HUES48 (cell line): ENCODE measurements around the gene NES.
A peak's percentile ranks its signal among the peaks of the same experiment; 100 is the strongest.

Experiments
- H3K27ac ChIP-seq: one replicate; pipeline ENCODE4 v1.7.0; 2013; ENCODE audit warnings: low read depth, low read length, inconsistent platforms
- H3K27me3 ChIP-seq: 2 replicates; pipeline ENCODE4 v1.6.1; 2013; ENCODE audit warnings: mild to moderate bottlenecking, low read length; ENCODE audit not compliant: control insufficient read depth, insufficient read depth
- H3K36me3 ChIP-seq: 2 replicates; pipeline ENCODE4 v1.6.1; 2013; ENCODE audit warnings: low read length; ENCODE audit not compliant: control insufficient read depth, insufficient read depth
- H3K4me1 ChIP-seq: 2 replicates; pipeline ENCODE4 v1.6.1; 2013; ENCODE audit warnings: mild to moderate bottlenecking, low read length; ENCODE audit not compliant: control insufficient read depth, insufficient read depth
- H3K4me3 ChIP-seq: 2 replicates; pipeline ENCODE4 v1.5.1; 2013; ENCODE audit warnings: mild to moderate bottlenecking, low read depth, low read length
- H3K9ac ChIP-seq: 2 replicates; pipeline ENCODE4 v1.6.1; 2013; ENCODE audit warnings: mild to moderate bottlenecking, low read depth, low read length, moderate library complexity
- H3K9me3 ChIP-seq: 2 replicates; pipeline ENCODE4 v1.6.1; 2013; ENCODE audit warnings: low read length; ENCODE audit not compliant: control insufficient read depth, insufficient read depth

The NES gene

GRCh38 chr1:156648951-156649350 is 28.3 kb downstream of the NES start:
- H3K4me1 ChIP-seq, result no peaks in the 10 kb centered on the region
- H3K27ac ChIP-seq, result no peak overlapping the region
- H3K9ac ChIP-seq, result no peak overlapping the region
- H3K4me3 ChIP-seq, result no peak overlapping the region
- peaks cover 51% of the 10 kb centered on the region for H3K27me3 ChIP-seq
- no peaks in the 10 kb centered on the region for H3K9me3 ChIP-seq
- H3K36me3 ChIP-seq, result no peaks in the 10 kb centered on the region

- Histone ChIP-seq H3K36me3 (no peaks in the 10 kb centered on the region), H3K27ac (no peak overlapping the region), H3K9me3 (no peaks in the 10 kb centered on the region), H3K9ac (no peak overlapping the region), H3K4me3 (no peak overlapping the region), H3K27me3 (peaks cover 51% of the 10 kb centered on the region), H3K4me1 (no peaks in the 10 kb centered on the region)
Measured at GRCh38 chr1:156648496-156648895, 28.7 kb downstream of the NES start.

- H3K9me3 ChIP-seq, result no peaks in the 10 kb centered on the region
- H3K4me3 ChIP-seq, result no peak overlapping the region
- H3K9ac ChIP-seq, result no peak overlapping the region
- H3K36me3 ChIP-seq, result no peaks in the 10 kb centered on the region
- peaks cover 10% of the 10 kb centered on the region; the same call in 1 of the 2 replicates for H3K4me1 ChIP-seq
- H3K27ac ChIP-seq, result no peak overlapping the region
- peaks cover 60% of the 10 kb centered on the region for H3K27me3 ChIP-seq
Measured at GRCh38 chr1:156647351-156647750, 29.9 kb downstream of the NES start.

- Histone ChIP-seq H3K9me3 (no peaks in the 10 kb centered on the region), H3K36me3 (no peaks in the 10 kb centered on the region), H3K4me3 (no peak overlapping the region), H3K27ac (no peak overlapping the region), H3K9ac (no peak overlapping the region), H3K4me1 (peaks cover 10% of the 10 kb centered on the region; the same call in 1 of the 2 replicates), H3K27me3 (peaks cover 62% of the 10 kb centered on the region)
Measured at GRCh38 chr1:156646738-156647211, 30.4 kb downstream of the NES start.

GRCh38 chr1:156645666-156646065 is 31.5 kb downstream of the NES start:
- Histone ChIP-seq H3K27me3 (peaks cover 63% of the 10 kb centered on the region), H3K4me1 (peaks cover 17% of the 10 kb centered on the region; the same call in 1 of the 2 replicates), H3K4me3 (no peak overlapping the region), H3K9me3 (no peaks in the 10 kb centered on the region), H3K9ac (no peak overlapping the region), H3K36me3 (no peaks in the 10 kb centered on the region), H3K27ac (no peak overlapping the region)

GRCh38 chr1:156645056-156645455 is 32.2 kb downstream of the NES start:
- H3K4me3 ChIP-seq, result no peak overlapping the region
- no peaks in the 10 kb centered on the region for H3K9me3 ChIP-seq
- H3K27ac ChIP-seq, result no peak overlapping the region
- H3K4me1 ChIP-seq, result peaks cover 17% of the 10 kb centered on the region; the same call in 1 of the 2 replicates
- H3K27me3 ChIP-seq, result peaks cover 67% of the 10 kb centered on the region
- H3K9ac ChIP-seq, result no peak overlapping the region
- no peaks in the 10 kb centered on the region for H3K36me3 ChIP-seq

- Histone ChIP-seq H3K27me3 (peaks cover 71% of the 10 kb centered on the region), H3K9ac (no peak overlapping the region), H3K4me1 (peaks cover 17% of the 10 kb centered on the region; the same call in 1 of the 2 replicates), H3K9me3 (no peaks in the 10 kb centered on the region), H3K4me3 (no peak overlapping the region), H3K27ac (no peak overlapping the region), H3K36me3 (no peaks in the 10 kb centered on the region)
Measured at GRCh38 chr1:156644640-156645039, 32.6 kb downstream of the NES start.

- H3K9ac ChIP-seq, result no peak overlapping the region
- H3K27me3 ChIP-seq, result peaks cover 76% of the 10 kb centered on the region
- no peaks in the 10 kb centered on the region for H3K36me3 ChIP-seq
- no peaks in the 10 kb centered on the region for H3K9me3 ChIP-seq
- no peak overlapping the region for H3K27ac ChIP-seq
- peaks cover 17% of the 10 kb centered on the region; the same call in 1 of the 2 replicates for H3K4me1 ChIP-seq
- H3K4me3 ChIP-seq, result no peak overlapping the region
Measured at GRCh38 chr1:156644146-156644545, 33.1 kb downstream of the NES start.

- H3K27me3 ChIP-seq, result peaks cover 80% of the 10 kb centered on the region
- no peak overlapping the region for H3K4me3 ChIP-seq
- H3K9me3 ChIP-seq, result no peaks in the 10 kb centered on the region
- no peaks in the 10 kb centered on the region for H3K36me3 ChIP-seq
- H3K27ac ChIP-seq, result no peak overlapping the region
- no peak overlapping the region for H3K9ac ChIP-seq
- H3K4me1 ChIP-seq, result peaks cover 17% of the 10 kb centered on the region; the same call in 1 of the 2 replicates
Measured at GRCh38 chr1:156643778-156644092, 33.5 kb downstream of the NES start.

- Histone ChIP-seq H3K9ac (no peak overlapping the region), H3K27me3 (peaks cover 85% of the 10 kb centered on the region)
Measured at GRCh38 chr1:156643049-156643777, 34.0 kb downstream of the NES start.

GRCh38 chr1:156642265-156643048 is 34.8 kb downstream of the NES start:
- peak overlapping the region; percentile 67 for H3K4me3 ChIP-seq
- no peaks in the 10 kb centered on the region for H3K36me3 ChIP-seq
- H3K9me3 ChIP-seq, result no peaks in the 10 kb centered on the region
- H3K27ac ChIP-seq, result no peak overlapping the region
- H3K4me1 ChIP-seq, result peaks cover 17% of the 10 kb centered on the region; the same call in 1 of the 2 replicates
- H3K27me3 ChIP-seq, result peaks cover 84% of the 10 kb centered on the region
- H3K9ac ChIP-seq, result no peak overlapping the region

More at GRCh38 chr1:156643049-156643777, 34.0 kb downstream of the NES start:
- H3K4me1 ChIP-seq, result peaks cover 17% of the 10 kb centered on the region; the same call in 1 of the 2 replicates
- H3K27ac ChIP-seq, result no peak overlapping the region
- H3K9me3 ChIP-seq, result no peaks in the 10 kb centered on the region
- H3K36me3 ChIP-seq, result no peaks in the 10 kb centered on the region
- H3K4me3 ChIP-seq, result no peak overlapping the region; the same call in 1 of the 2 replicates
